ENCODE data around the gene GPRIN3.
A peak's percentile ranks its signal among the peaks of the same experiment; 100 is the strongest.

The GPRIN3 gene

DNA sequence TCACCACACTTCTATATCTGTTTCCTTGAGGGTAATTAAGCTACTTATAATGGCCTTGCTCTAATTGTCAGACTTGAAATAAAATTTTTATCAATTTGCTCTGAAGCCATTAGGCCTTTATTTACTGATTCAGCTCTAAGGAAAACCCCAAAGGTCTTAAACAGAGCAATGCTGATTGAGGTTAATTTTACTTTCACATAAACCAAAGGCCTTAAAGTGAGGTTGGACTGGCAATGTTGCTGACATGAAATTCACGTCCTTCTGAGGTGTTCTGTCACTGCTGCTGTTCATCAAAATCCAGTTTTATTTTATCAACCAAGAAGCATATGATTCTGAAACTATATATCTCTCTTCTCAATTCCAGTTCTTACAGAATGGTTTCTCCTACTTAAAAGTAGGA, 21.7 kb upstream of the GPRIN3 start:
- TF ChIP-seq, protein P1, sequence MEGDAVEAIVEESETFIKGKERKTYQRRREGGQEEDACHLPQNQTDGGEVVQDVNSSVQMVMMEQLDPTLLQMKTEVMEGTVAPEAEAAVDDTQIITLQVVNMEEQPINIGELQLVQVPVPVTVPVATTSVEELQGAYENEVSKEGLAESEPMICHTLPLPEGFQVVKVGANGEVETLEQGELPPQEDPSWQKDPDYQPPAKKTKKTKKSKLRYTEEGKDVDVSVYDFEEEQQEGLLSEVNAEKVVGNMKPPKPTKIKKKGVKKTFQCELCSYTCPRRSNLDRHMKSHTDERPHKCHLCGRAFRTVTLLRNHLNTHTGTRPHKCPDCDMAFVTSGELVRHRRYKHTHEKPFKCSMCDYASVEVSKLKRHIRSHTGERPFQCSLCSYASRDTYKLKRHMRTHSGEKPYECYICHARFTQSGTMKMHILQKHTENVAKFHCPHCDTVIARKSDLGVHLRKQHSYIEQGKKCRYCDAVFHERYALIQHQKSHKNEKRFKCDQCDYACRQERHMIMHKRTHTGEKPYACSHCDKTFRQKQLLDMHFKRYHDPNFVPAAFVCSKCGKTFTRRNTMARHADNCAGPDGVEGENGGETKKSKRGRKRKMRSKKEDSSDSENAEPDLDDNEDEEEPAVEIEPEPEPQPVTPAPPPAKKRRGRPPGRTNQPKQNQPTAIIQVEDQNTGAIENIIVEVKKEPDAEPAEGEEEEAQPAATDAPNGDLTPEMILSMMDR (IDR thresholded peaks at IDR 0.05; ENCODE audit: insufficient read depth, low read length, poor library complexity, severe bottlenecking) = no peak
- no peak for DNase-seq (ENCODE audit: extremely low read depth, insufficient read length)
- H3K27me3 ChIP-seq (replicated peaks; ENCODE audit: control insufficient read depth, insufficient read depth, low read length) = no peaks in the 10 kb centered on the region
- no peak overlapping the region for H3K4me3 ChIP-seq (replicated peaks; ENCODE audit: low read depth, low read length)
- no peaks in the 10 kb centered on the region for H3K36me3 ChIP-seq (ENCODE audit: control insufficient read depth, insufficient read depth, low read length)

GRCh38 chr4:89324671-89325070, 17.1 kb upstream of the GPRIN3 start:
- Histone ChIP-seq H3K27me3 (replicated peaks; ENCODE audit: control insufficient read depth, insufficient read depth, low read length) (no peaks in the 10 kb centered on the region), H3K4me3 (replicated peaks; ENCODE audit: low read depth, low read length) (no peak overlapping the region), H3K36me3 (ENCODE audit: control insufficient read depth, insufficient read depth, low read length) (no peaks in the 10 kb centered on the region)
- TF ChIP-seq, protein P1 (IDR thresholded peaks at IDR 0.05; ENCODE audit: insufficient read depth, low read length, poor library complexity, severe bottlenecking) = no peak
- peak; percentile 44 for DNase-seq (ENCODE audit: extremely low read depth, insufficient read length)

DNA sequence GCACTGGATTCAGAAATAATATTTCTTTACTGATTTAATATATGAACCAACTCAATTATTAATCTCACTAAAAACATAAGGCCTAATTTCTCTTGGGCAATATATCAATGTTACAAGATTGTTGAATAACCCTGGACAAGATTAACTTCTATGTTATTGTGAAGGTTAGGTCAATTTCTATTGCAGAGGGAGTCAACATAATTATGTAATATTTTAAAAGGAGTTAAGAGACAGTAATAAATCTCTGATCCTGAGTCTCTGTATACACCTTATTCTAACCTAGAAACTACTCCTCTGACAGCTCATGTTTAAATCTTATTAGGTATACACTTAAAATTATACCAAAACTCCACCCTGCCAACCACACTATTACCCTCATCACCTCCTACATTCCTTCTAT, 15.1 kb upstream of the GPRIN3 start:
- Histone ChIP-seq H3K36me3 (ENCODE audit: control insufficient read depth, insufficient read depth, low read length) (no peaks in the 10 kb centered on the region), H3K4me3 (replicated peaks; ENCODE audit: low read depth, low read length) (no peak overlapping the region), H3K27me3 (replicated peaks; ENCODE audit: control insufficient read depth, insufficient read depth, low read length) (no peaks in the 10 kb centered on the region)
- TF ChIP-seq, protein P1 (IDR thresholded peaks at IDR 0.05; ENCODE audit: insufficient read depth, low read length, poor library complexity, severe bottlenecking) = no peak
- DNase-seq (ENCODE audit: extremely low read depth, insufficient read length) = no peak

GRCh38 chr4:89319756-89320155, 12.2 kb upstream of the GPRIN3 start:
- TF ChIP-seq, protein P1 (IDR thresholded peaks at IDR 0.05; ENCODE audit: insufficient read depth, low read length, poor library complexity, severe bottlenecking) = no peak
- DNase-seq (ENCODE audit: extremely low read depth, insufficient read length) = no peak
- Histone ChIP-seq H3K4me3 (replicated peaks; ENCODE audit: low read depth, low read length) (no peak overlapping the region), H3K27me3 (replicated peaks; ENCODE audit: control insufficient read depth, insufficient read depth, low read length) (no peaks in the 10 kb centered on the region), H3K36me3 (ENCODE audit: control insufficient read depth, insufficient read depth, low read length) (no peaks in the 10 kb centered on the region)

GRCh38 chr4:89316931-89317366, 9.3 kb upstream of the GPRIN3 start:
- H3K4me3 ChIP-seq (replicated peaks; ENCODE audit: low read depth, low read length) = no peak overlapping the region
- no peak for DNase-seq (ENCODE audit: extremely low read depth, insufficient read length)
- TF ChIP-seq, protein P1 (IDR thresholded peaks at IDR 0.05; ENCODE audit: insufficient read depth, low read length, poor library complexity, severe bottlenecking) = no peak
- H3K36me3 ChIP-seq (ENCODE audit: control insufficient read depth, insufficient read depth, low read length) = no peaks in the 10 kb centered on the region
- no peaks in the 10 kb centered on the region for H3K27me3 ChIP-seq (replicated peaks; ENCODE audit: control insufficient read depth, insufficient read depth, low read length)

DNA sequence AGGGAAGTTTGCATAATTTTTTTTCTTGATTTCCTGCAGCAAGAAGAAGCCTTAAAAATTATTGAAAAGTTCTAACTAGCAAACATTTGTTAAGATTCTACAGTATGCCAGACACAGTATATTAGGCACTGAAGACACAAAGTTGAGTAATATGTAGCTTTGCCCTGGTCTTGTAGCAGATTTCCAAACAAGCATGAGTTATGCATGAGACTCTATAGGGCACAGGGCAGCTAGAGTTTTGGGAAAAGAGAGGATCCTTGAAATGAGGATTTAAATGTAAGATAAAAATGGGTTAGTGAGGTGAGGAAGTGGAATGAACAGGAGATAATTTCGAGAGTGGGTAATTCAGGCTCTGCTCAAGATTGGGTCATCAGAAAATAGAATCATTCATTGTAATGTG, 8.6 kb upstream of the GPRIN3 start:
- Histone ChIP-seq H3K4me3 (replicated peaks; ENCODE audit: low read depth, low read length) (no peak overlapping the region), H3K27me3 (replicated peaks; ENCODE audit: control insufficient read depth, insufficient read depth, low read length) (no peaks in the 10 kb centered on the region), H3K36me3 (ENCODE audit: control insufficient read depth, insufficient read depth, low read length) (no peaks in the 10 kb centered on the region)
- no peak for DNase-seq (ENCODE audit: extremely low read depth, insufficient read length)
- TF ChIP-seq, protein P1 (IDR thresholded peaks at IDR 0.05; ENCODE audit: insufficient read depth, low read length, poor library complexity, severe bottlenecking) = no peak

All from GM06990 (cell line).